H1 (cell line): ENCODE measurements around the gene SLC35B2. TPM values are rescaled to one million over a fixed set of nuclear protein-coding genes. Genes with fewer than 3 reads are reported as not detected.

Source experiments
- ATF3 ChIP-seq: IDR thresholded peaks from 2 replicates; pipeline ENCODE4 v1.6.1; 2011; ENCODE audit warnings: low read depth, mild to moderate bottlenecking, low read length; ENCODE audit not compliant: insufficient read depth
- BACH1 ChIP-seq: IDR thresholded peaks from 2 replicates; pipeline ENCODE4 v1.6.1; 2012; ENCODE audit warnings: low read length, improper control_type of control experiment
- CEBPB ChIP-seq: IDR thresholded peaks from 2 replicates; pipeline ENCODE4 v1.6.1; 2012; ENCODE audit warnings: low read depth, low read length
- CHD2 ChIP-seq: IDR thresholded peaks from 2 replicates; pipeline ENCODE4 v1.6.1; 2012; ENCODE audit warnings: low read length, improper control_type of control experiment
- EZH2 ChIP-seq: fragments of 200-600 bp; sonication (generic); IDR thresholded peaks from 2 replicates; pipeline ENCODE4 v1.7.1; 2012; ENCODE audit warnings: low read depth, mild to moderate bottlenecking, moderate library complexity, low read length, inconsistent platforms; ENCODE audit not compliant: severe bottlenecking
- FOSL1 ChIP-seq: IDR thresholded peaks from 2 replicates; pipeline ENCODE4 v1.6.1; 2011; ENCODE audit warnings: mild to moderate bottlenecking, low read depth, low read length, moderate library complexity; ENCODE audit not compliant: insufficient read depth
- POU5F1 ChIP-seq: IDR thresholded peaks from 2 replicates; pipeline ENCODE4 v1.6.1; 2011; ENCODE audit warnings: low read depth, mild to moderate bottlenecking, low read length, moderate library complexity
- SIN3A ChIP-seq, 2 experiments: IDR thresholded peaks in 1 of 2; conservative IDR thresholded peaks in 1 of 2; 2 replicates each; pipeline ENCODE4 v1.6.1; 2011 to 2012; ENCODE audit warnings: low read length in 2 of 2, improper control_type of control experiment in 1 of 2, low read depth in 1 of 2, mild to moderate bottlenecking in 1 of 2
- ZNF274 ChIP-seq: IDR thresholded peaks from 2 replicates; pipeline ENCODE4 v1.7.0; 2012; ENCODE audit warnings: low read length, borderline replicate concordance; ENCODE audit errors: extremely low read depth
- polyA plus RNA-seq, 7 experiments: library from polyadenylated mRNA; depleted of rRNA in 3 of 7; stranded (reverse) in 5 of 7; unstranded in 2 of 7; fragments of >200 nt in 5 of 7; fragments of 200-250 nt in 2 of 7; gene quantifications; 1 replicate in 5 of 7; 2 replicates in 1 of 7; 4 replicates in 1 of 7; pipeline versions ENCODE4 v1.2.1 to v1.2.3, GENCODE V29; 2011 to 2013; ENCODE audit warnings: missing spikeins in 2 of 7, mixed read lengths in 2 of 7
- total RNA-seq: library from RNA; stranded (reverse); fragmentation: NEBNext Ultra II Directional; extraction: Animal tissue kit (Norgen Biotek cat#: 25700); gene quantifications from 2 replicates; pipeline ENCODE4 v1.2.1, GENCODE V29; 2021

SLC35B2 gene
- total and polyA plus RNA-seq, 2 of the 8 experiments (the other 6 are each of a cell fraction or from before 2014, with no cell fraction given), result 29.5 to 65.0 TPM

GRCh38 chr6:44276667-44277640, 19.6 kb upstream of the SLC35B2 start (continued):
- TF ChIP-seq ATF3 (no peak), POU5F1 (no peak), FOSL1 (no peak), BACH1 (no peak), CEBPB (no peak), EZH2 (no peak), CHD2 (no peak), ZNF274 (no peak), SIN3A (conservative IDR thresholded peaks at IDR 0.05 in 1 of 2, IDR thresholded peaks at IDR 0.05 in 1 of 2; ENCODE audit: low read depth in 1 of 2, low read length in 2 of 2) (no peak)
- TF ChIP-seq, all 59 proteins: peak for 0
